HCT116 (cell line): ENCODE results near the gene EPHA4. TPM values are rescaled to one million over a fixed set of nuclear protein-coding genes. Genes with fewer than 3 reads are reported as not detected.

Source experiments
- ATAC-seq: fragments of 200-7000 bp; cut with Tn5 transposase; 2 replicates; pipeline ENCODE4 v1.9.1; 2020; ENCODE audit warnings: mild to moderate bottlenecking, moderate library complexity
- BruUV-seq: library from RNA; stranded (reverse); fragments of 400-500 nt; replicated peaks from 2 replicates; lab custom pipeline; 2021; lab: Mats Ljungman, UMichigan
- CTCF ChIA-PET: fragments of 300-600 bp; sonication (Branson Sonifier 250); formaldehyde crosslinking; loops from one replicate; lab custom pipeline; 2021; ENCODE audit warnings: antibody characterized with exemption; lab: Charles Lee
- POLR2A ChIA-PET: fragments of 300-600, 350-600 bp; sonication (Branson Sonifier 250); formaldehyde crosslinking; loops from one replicate; lab custom pipeline; 2021; ENCODE audit warnings: antibody characterized with exemption; lab: Charles Lee
- RAD21 ChIA-PET, 2 experiments: fragments of 300-600 bp; sonication (Branson Sonifier 250); formaldehyde crosslinking; loops; one replicate each; lab custom pipeline; 2023; ENCODE audit warnings: low total read pairs in 2 of 2; ENCODE audit not compliant: uncharacterized antibody in 2 of 2, unreplicated experiment in 2 of 2, low non-redundant PET in 1 of 2; lab: Charles Lee
- DNase-seq: peaks from one replicate; pipeline ENCODE4 v3.0.0-alpha.2; 2010; ENCODE audit warnings: low read depth, low spot score
- H2AFZ ChIP-seq: fragments of 200-600 bp; shearing (Covaris generic), sonication (generic); 2 replicates; pipeline ENCODE4 v1.6.1; 2017; ENCODE audit warnings: low read depth, mixed run types, mixed read lengths, antibody characterized with exemption, low read length; ENCODE audit not compliant: poor library complexity, severe bottlenecking
- H3K27ac ChIP-seq: 2 replicates; pipeline ENCODE4 v1.5.1; 2012; ENCODE audit warnings: low read depth, low read length
- H3K27me3 ChIP-seq: fragments of 200-600 bp; sonication (generic); 2 replicates; pipeline ENCODE4 v1.6.1; 2016; ENCODE audit warnings: mixed run types, low read length, mixed read lengths; ENCODE audit not compliant: insufficient read depth
- H3K36me3 ChIP-seq, 2 experiments: fragments of 200-500 bp in 1 of 2; fragments of 200-600 bp in 1 of 2; sonication (Bioruptor generic) in 1 of 2; sonication (generic) in 1 of 2; 2 replicates each; pipeline versions ENCODE4 v1.5.1 to v1.6.1; 2014 to 2016; ENCODE audit warnings: low read length in 2 of 2, inconsistent platforms in 1 of 2, mixed read lengths in 1 of 2, mixed run types in 1 of 2; ENCODE audit not compliant: insufficient read depth in 2 of 2, control insufficient read depth in 1 of 2
- H3K4me1 ChIP-seq, 2 experiments: fragments of 200-600 bp in 1 of 2; sonication (generic) in 1 of 2; 2 replicates each; pipeline versions ENCODE4 v1.5.1 to v1.6.1; 2012 to 2017; ENCODE audit warnings: low read length in 2 of 2, inconsistent platforms in 1 of 2, mild to moderate bottlenecking in 1 of 2, mixed read lengths in 1 of 2, mixed run types in 1 of 2, moderate library complexity in 1 of 2; ENCODE audit not compliant: insufficient read depth in 2 of 2, control insufficient read depth in 1 of 2
- H3K4me2 ChIP-seq: fragments of 200-600 bp; sonication (generic); 2 replicates; pipeline ENCODE4 v1.6.1; 2017; ENCODE audit warnings: mixed run types, low read length, mixed read lengths
- H3K4me3 ChIP-seq, 2 experiments: fragments of 200-600 bp in 1 of 2; sonication (generic) in 1 of 2; replicated peaks in 1 of 2; 2 replicates each; pipeline ENCODE4 v1.5.1; 2011 to 2016; ENCODE audit warnings: low read length in 2 of 2, control low read depth in 1 of 2, low read depth in 1 of 2, mild to moderate bottlenecking in 1 of 2, mixed read lengths in 1 of 2, mixed run types in 1 of 2
- H3K79me2 ChIP-seq: fragments of 200-600 bp; sonication (generic); 2 replicates; pipeline ENCODE4 v1.6.1; 2017; ENCODE audit warnings: mild to moderate bottlenecking, mixed run types, low read length, moderate library complexity, mixed read lengths; ENCODE audit not compliant: insufficient read depth
- H3K9ac ChIP-seq: fragments of 200-600 bp; sonication (generic); 2 replicates; pipeline ENCODE4 v1.6.1; 2016; ENCODE audit warnings: low read length, mixed read lengths
- H3K9me2 ChIP-seq: fragments of 200-600 bp; sonication (generic), shearing (Covaris generic); 2 replicates; pipeline ENCODE4 v1.6.1; 2017; ENCODE audit warnings: mixed run types, mild to moderate bottlenecking, moderate library complexity; ENCODE audit not compliant: insufficient read depth
- H3K9me3 ChIP-seq, 2 experiments: fragments of 200-500 bp in 1 of 2; fragments of 200-600 bp in 1 of 2; sonication (Bioruptor generic) in 1 of 2; sonication (generic) in 1 of 2; 2 replicates each; pipeline ENCODE4 v1.6.1; 2014 to 2017; ENCODE audit warnings: low read length in 2 of 2, mixed read lengths in 2 of 2, inconsistent platforms in 1 of 2, low read depth in 1 of 2, mild to moderate bottlenecking in 1 of 2, mixed run types in 1 of 2, moderate library complexity in 1 of 2; ENCODE audit not compliant: control insufficient read depth in 1 of 2, insufficient read depth in 1 of 2
- H4K20me1 ChIP-seq: fragments of 200-600 bp; sonication (generic), shearing (Covaris generic); 2 replicates; pipeline ENCODE4 v1.6.1; 2017; ENCODE audit warnings: mixed run types, mild to moderate bottlenecking, moderate library complexity; ENCODE audit not compliant: insufficient read depth
- ATF3 ChIP-seq: IDR thresholded peaks from 2 replicates; pipeline ENCODE4 v1.6.1; 2012
- EZH2phosphoT487 ChIP-seq: fragments of 200-600 bp; IDR thresholded peaks from 2 replicates; pipeline ENCODE4 v1.6.1; 2018; ENCODE audit warnings: antibody characterized with exemption, borderline replicate concordance
- FOSL1 ChIP-seq: IDR thresholded peaks from 2 replicates; pipeline ENCODE4 v1.6.1; 2012; ENCODE audit warnings: low read depth
- POLR2AphosphoS5 ChIP-seq: IDR thresholded peaks from 2 replicates; pipeline ENCODE4 v1.6.1; 2011; ENCODE audit warnings: mild to moderate bottlenecking, low read depth, low read length, moderate library complexity
- SIN3A ChIP-seq: IDR thresholded peaks from 2 replicates; pipeline ENCODE4 v1.6.1; 2012; ENCODE audit warnings: low read depth
- SP1 ChIP-seq: IDR thresholded peaks from 2 replicates; pipeline ENCODE4 v1.6.1; 2012; ENCODE audit warnings: low read depth
- SRF ChIP-seq: IDR thresholded peaks from 2 replicates; pipeline ENCODE4 v1.6.1; 2012; ENCODE audit warnings: low read depth
- TCF7L2 ChIP-seq: IDR thresholded peaks from 2 replicates; pipeline ENCODE4 v1.7.0; 2011; ENCODE audit warnings: borderline replicate concordance, inconsistent platforms; ENCODE audit not compliant: insufficient read depth, insufficient read length; ENCODE audit errors: extremely low read depth
- ZBTB33 ChIP-seq: IDR thresholded peaks from 2 replicates; pipeline ENCODE4 v1.6.1; 2011; ENCODE audit warnings: mild to moderate bottlenecking, low read length, moderate library complexity; ENCODE audit not compliant: insufficient replicate concordance; ENCODE audit errors: extremely low read depth
- ZFX ChIP-seq: fragments of 450-650 bp; IDR thresholded peaks from 2 replicates; pipeline ENCODE4 v1.6.1; 2017
- intact Hi-C: fragments of 100-400 bp; cut with micrococcal nuclease; formaldehyde crosslinking; loops from 2 replicates; pipeline ENCODE4 v1.10.0; 2022
- total RNA-seq: library from RNA; stranded (reverse); gene quantifications from one replicate; pipeline ENCODE4 v1.2.1, GENCODE V29; 2021; ENCODE audit not compliant: unreplicated experiment

The EPHA4 gene
- total RNA-seq, 1 experiment from 2014 or later: 3.5 TPM

GRCh38 chr2:221589696-221590095 lies 17.6 kb upstream of the EPHA4 start:
- H3K36me3 ChIP-seq: no peaks in the 10 kb centered on the region
- RAD21 ChIA-PET: no interaction called here
- no peak overlapping the region for H3K4me2 ChIP-seq
- ATAC-seq (no peak), DNase-seq (no peak)
- H3K9ac ChIP-seq: no peak overlapping the region
- H3K27me3 ChIP-seq: peaks cover 21% of the 10 kb centered on the region
- H3K9me3 ChIP-seq: no peaks in the 10 kb centered on the region
- H3K27ac ChIP-seq: no peak overlapping the region
- BruUV-seq: no TSS peak
- no peaks in the 10 kb centered on the region for H4K20me1 ChIP-seq
- H3K79me2 ChIP-seq: no peaks in the 10 kb centered on the region
- no peaks in the 10 kb centered on the region for H3K4me1 ChIP-seq
- TF ChIP-seq EZH2phosphoT487 (no peak), ATF3 (no peak), POLR2AphosphoS5 (no peak), ZFX (no peak), SP1 (no peak), SRF (no peak), ZBTB33 (no peak), TCF7L2 (no peak), FOSL1 (no peak), SIN3A (no peak)
- H2AFZ ChIP-seq: no peak overlapping the region
- no peak overlapping the region for H3K4me3 ChIP-seq
- H3K9me2 ChIP-seq: no peaks in the 10 kb centered on the region
- CTCF ChIA-PET: no interaction called here
- intact Hi-C loops: no loop called here
- POLR2A ChIA-PET: no interaction called here
